ENCODE results near the gene AMACR. TPM values are rescaled to one million over a fixed set of nuclear protein-coding genes. Genes with fewer than 3 reads are reported as not detected.

AMACR gene
- total RNA-seq, 1 experiment from 2014 or later = 20.6 TPM

DNA sequence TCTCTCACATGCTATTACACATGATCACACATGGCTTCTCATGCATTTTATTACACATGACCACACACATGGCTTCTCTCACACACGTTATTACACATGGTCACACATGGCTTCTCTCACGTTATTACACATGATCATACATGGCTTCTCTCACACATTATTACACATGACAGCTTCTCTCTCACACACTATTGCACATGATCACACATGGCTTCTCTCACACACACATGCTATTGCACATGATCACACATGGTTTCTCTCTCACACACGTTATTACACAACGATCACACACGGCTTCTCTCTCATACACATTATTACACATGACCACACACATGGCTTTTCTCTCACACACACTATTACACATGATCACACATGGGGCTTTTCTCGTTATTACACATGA is 22.4 kb downstream of the AMACR start:
- H3K27me3 ChIP-seq (ENCODE audit: control insufficient read depth, insufficient read depth, low read length) = no peaks in the 10 kb centered on the region
- in situ Hi-C loops (cut with HindIII; ENCODE audit: low pct_unique_long_range_greater_than_20kb, low sequenced_read_pairs) (no loop called here), intact Hi-C loops (cut with micrococcal nuclease; ENCODE audit: unreplicated experiment) (no loop called here)
- CTCF ChIA-PET = no interaction called here
- no peaks in the 10 kb centered on the region for H3K36me3 ChIP-seq (ENCODE audit: control insufficient read depth, insufficient read depth, low read length)
- DNase-seq (ENCODE audit: low read depth, low spot score) = no peak
- ATAC-seq = no peak
- H3K4me1 ChIP-seq (ENCODE audit: control insufficient read depth, insufficient read depth, low read length) = no peaks in the 10 kb centered on the region
- BruUV-seq (replicated peaks) = no TSS peak
- H3K4me3 ChIP-seq (ENCODE audit: low read depth in 2 of 2, low read length in 2 of 2) = no peak overlapping the region
- no peaks in the 10 kb centered on the region for H3K9me3 ChIP-seq (ENCODE audit: control insufficient read depth, insufficient read depth, low read depth, low read length)
- POLR2A ChIA-PET = no interaction called here
- TF ChIP-seq, protein P1, sequence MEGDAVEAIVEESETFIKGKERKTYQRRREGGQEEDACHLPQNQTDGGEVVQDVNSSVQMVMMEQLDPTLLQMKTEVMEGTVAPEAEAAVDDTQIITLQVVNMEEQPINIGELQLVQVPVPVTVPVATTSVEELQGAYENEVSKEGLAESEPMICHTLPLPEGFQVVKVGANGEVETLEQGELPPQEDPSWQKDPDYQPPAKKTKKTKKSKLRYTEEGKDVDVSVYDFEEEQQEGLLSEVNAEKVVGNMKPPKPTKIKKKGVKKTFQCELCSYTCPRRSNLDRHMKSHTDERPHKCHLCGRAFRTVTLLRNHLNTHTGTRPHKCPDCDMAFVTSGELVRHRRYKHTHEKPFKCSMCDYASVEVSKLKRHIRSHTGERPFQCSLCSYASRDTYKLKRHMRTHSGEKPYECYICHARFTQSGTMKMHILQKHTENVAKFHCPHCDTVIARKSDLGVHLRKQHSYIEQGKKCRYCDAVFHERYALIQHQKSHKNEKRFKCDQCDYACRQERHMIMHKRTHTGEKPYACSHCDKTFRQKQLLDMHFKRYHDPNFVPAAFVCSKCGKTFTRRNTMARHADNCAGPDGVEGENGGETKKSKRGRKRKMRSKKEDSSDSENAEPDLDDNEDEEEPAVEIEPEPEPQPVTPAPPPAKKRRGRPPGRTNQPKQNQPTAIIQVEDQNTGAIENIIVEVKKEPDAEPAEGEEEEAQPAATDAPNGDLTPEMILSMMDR (IDR thresholded peaks at IDR 0.05) = no peak
- TF ChIP-seq SIN3A (IDR thresholded peaks at IDR 0.05; ENCODE audit: borderline replicate concordance, insufficient read depth, low read depth, low read length) (no peak), TCF7L2 (IDR thresholded peaks at IDR 0.05; ENCODE audit: low read depth, low read length) (no peak), POLR2AphosphoS5 (IDR thresholded peaks at IDR 0.05; ENCODE audit: low read depth, low read length) (no peak)
- TF ChIP-seq, protein P2, sequence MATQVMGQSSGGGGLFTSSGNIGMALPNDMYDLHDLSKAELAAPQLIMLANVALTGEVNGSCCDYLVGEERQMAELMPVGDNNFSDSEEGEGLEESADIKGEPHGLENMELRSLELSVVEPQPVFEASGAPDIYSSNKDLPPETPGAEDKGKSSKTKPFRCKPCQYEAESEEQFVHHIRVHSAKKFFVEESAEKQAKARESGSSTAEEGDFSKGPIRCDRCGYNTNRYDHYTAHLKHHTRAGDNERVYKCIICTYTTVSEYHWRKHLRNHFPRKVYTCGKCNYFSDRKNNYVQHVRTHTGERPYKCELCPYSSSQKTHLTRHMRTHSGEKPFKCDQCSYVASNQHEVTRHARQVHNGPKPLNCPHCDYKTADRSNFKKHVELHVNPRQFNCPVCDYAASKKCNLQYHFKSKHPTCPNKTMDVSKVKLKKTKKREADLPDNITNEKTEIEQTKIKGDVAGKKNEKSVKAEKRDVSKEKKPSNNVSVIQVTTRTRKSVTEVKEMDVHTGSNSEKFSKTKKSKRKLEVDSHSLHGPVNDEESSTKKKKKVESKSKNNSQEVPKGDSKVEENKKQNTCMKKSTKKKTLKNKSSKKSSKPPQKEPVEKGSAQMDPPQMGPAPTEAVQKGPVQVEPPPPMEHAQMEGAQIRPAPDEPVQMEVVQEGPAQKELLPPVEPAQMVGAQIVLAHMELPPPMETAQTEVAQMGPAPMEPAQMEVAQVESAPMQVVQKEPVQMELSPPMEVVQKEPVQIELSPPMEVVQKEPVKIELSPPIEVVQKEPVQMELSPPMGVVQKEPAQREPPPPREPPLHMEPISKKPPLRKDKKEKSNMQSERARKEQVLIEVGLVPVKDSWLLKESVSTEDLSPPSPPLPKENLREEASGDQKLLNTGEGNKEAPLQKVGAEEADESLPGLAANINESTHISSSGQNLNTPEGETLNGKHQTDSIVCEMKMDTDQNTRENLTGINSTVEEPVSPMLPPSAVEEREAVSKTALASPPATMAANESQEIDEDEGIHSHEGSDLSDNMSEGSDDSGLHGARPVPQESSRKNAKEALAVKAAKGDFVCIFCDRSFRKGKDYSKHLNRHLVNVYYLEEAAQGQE (IDR thresholded peaks at IDR 0.05; ENCODE audit: insufficient read depth in 1 of 2, low read depth in 2 of 2, low read length in 1 of 2) = no peak
- H3K27ac ChIP-seq (ENCODE audit: low read length) = no peak overlapping the region

DNA sequence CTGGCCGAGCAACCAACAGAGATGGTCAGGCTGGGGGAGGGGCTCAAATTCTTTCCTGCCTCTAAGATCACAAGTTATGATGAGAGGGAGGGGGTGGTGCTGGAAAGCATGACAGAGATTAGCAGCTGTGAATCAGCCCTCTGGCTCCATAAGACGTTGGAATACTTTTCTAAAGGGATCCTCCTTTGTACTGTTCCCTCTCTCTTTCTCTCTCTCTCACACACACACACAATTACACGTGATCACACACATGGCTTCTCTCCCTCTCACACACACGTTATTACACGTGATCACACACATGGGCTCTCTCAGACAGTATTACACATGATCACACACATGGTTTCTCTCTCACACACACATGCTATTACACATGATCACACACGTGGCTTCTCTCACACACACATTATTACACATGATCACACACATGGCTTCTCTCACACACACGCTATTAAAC is 23.2 kb downstream of the AMACR start, which contains the start of gene SLC45A2:
SLC45A2 (minus strand) TSS at position 23 of the 454 bp plus-strand sequence. CDS start 110 bp downstream, outside the sequence.
- CTCF ChIA-PET = no interaction called here
- no peaks in the 10 kb centered on the region for H3K27me3 ChIP-seq (ENCODE audit: control insufficient read depth, insufficient read depth, low read length)
- no peaks in the 10 kb centered on the region for H3K4me1 ChIP-seq (ENCODE audit: control insufficient read depth, insufficient read depth, low read length)
- TF ChIP-seq POLR2AphosphoS5 (IDR thresholded peaks at IDR 0.05; ENCODE audit: low read depth, low read length) (no peak), SIN3A (IDR thresholded peaks at IDR 0.05; ENCODE audit: borderline replicate concordance, insufficient read depth, low read depth, low read length) (no peak), TCF7L2 (IDR thresholded peaks at IDR 0.05; ENCODE audit: low read depth, low read length) (no peak)
- TF ChIP-seq, protein P2 (IDR thresholded peaks at IDR 0.05; ENCODE audit: insufficient read depth in 1 of 2, low read depth in 2 of 2, low read length in 1 of 2) = no peak
- TF ChIP-seq, protein P1 (IDR thresholded peaks at IDR 0.05) = no peak
- no peak for ATAC-seq
- no peaks in the 10 kb centered on the region for H3K9me3 ChIP-seq (ENCODE audit: control insufficient read depth, insufficient read depth, low read depth, low read length)
- no peak for DNase-seq (ENCODE audit: low read depth, low spot score)
- H3K27ac ChIP-seq (ENCODE audit: low read length) = no peak within 1 kb of the TSS
- H3K36me3 ChIP-seq (ENCODE audit: control insufficient read depth, insufficient read depth, low read length) = no peaks in the 10 kb centered on the region
- H3K4me3 ChIP-seq (ENCODE audit: low read depth in 2 of 2, low read length in 2 of 2) = no peak within 1 kb of the TSS
- intact Hi-C loops (cut with micrococcal nuclease; ENCODE audit: unreplicated experiment) (no loop called here), in situ Hi-C loops (cut with HindIII; ENCODE audit: low pct_unique_long_range_greater_than_20kb, low sequenced_read_pairs) (no loop called here)
- POLR2A ChIA-PET = no interaction called here
- no TSS peak for BruUV-seq (replicated peaks)

Data from Panc1 (cell line).